Stimulated activated naive B cell treated with anti-CD40 and anti-IgM and Interleukin-4, amounts not matched to agents 10 μg/mL and 1 μg/mL and 100 μg/mL, for 72 hours (primary cell): ENCODE results near the gene EVX1.

Experiments
- ATAC-seq, 2 donors: fragments of 150-1000 bp; cut with Tn5 transposase; replicated peaks; 2 replicates each; pipeline ENCODE4 v1.10.0; 2021; ENCODE audit warnings: moderate library complexity in 1 of 2
- DNase-seq: peaks from one replicate; pipeline ENCODE4 v3.0.0; 2021
- H3K27ac Mint-ChIP-seq: one replicate; pipeline ENCODE4 v1.8.0; 2022; ENCODE audit warnings: mild to moderate bottlenecking, mixed read lengths
- H3K27me3 Mint-ChIP-seq, 2 donors: one replicate each; pipeline ENCODE4 v1.8.0; 2022; ENCODE audit warnings: mixed read lengths in 2 of 2
- H3K36me3 Mint-ChIP-seq, 2 donors: one replicate each; pipeline ENCODE4 v1.8.0; 2022; ENCODE audit warnings: mixed read lengths in 2 of 2, mild to moderate bottlenecking in 1 of 2
- H3K4me1 Mint-ChIP-seq, 2 donors: one replicate each; pipeline ENCODE4 v1.8.0; 2022; ENCODE audit warnings: mixed read lengths in 2 of 2, mild to moderate bottlenecking in 1 of 2
- H3K4me3 Mint-ChIP-seq, 2 donors: one replicate each; pipeline ENCODE4 v1.8.0; 2022; ENCODE audit warnings: mild to moderate bottlenecking in 2 of 2, mixed read lengths in 2 of 2, moderate library complexity in 1 of 2
- H3K9me3 Mint-ChIP-seq, 2 donors: one replicate each; pipeline ENCODE4 v1.8.0; 2022; ENCODE audit warnings: mixed read lengths in 2 of 2, mild to moderate bottlenecking in 1 of 2

EVX1 gene

GRCh38 chr7:27201580-27202017 lies 41.0 kb upstream of the EVX1 start:
- H3K27ac Mint-ChIP-seq = peak overlapping the region; percentile 9
- DNase-seq = no peak
- H3K27me3 Mint-ChIP-seq = peaks cover 87 to 91% of the 10 kb centered on the region in 2 donors
- ATAC-seq = no peak
- peak overlapping the region; percentile 88 to 89 for H3K4me3 Mint-ChIP-seq
- H3K9me3 Mint-ChIP-seq = no peaks in the 10 kb centered on the region
- peaks cover 0 to 5% of the 10 kb centered on the region in 2 donors for H3K36me3 Mint-ChIP-seq
- H3K4me1 Mint-ChIP-seq = peaks cover 42 to 60% of the 10 kb centered on the region in 2 donors

DNA sequence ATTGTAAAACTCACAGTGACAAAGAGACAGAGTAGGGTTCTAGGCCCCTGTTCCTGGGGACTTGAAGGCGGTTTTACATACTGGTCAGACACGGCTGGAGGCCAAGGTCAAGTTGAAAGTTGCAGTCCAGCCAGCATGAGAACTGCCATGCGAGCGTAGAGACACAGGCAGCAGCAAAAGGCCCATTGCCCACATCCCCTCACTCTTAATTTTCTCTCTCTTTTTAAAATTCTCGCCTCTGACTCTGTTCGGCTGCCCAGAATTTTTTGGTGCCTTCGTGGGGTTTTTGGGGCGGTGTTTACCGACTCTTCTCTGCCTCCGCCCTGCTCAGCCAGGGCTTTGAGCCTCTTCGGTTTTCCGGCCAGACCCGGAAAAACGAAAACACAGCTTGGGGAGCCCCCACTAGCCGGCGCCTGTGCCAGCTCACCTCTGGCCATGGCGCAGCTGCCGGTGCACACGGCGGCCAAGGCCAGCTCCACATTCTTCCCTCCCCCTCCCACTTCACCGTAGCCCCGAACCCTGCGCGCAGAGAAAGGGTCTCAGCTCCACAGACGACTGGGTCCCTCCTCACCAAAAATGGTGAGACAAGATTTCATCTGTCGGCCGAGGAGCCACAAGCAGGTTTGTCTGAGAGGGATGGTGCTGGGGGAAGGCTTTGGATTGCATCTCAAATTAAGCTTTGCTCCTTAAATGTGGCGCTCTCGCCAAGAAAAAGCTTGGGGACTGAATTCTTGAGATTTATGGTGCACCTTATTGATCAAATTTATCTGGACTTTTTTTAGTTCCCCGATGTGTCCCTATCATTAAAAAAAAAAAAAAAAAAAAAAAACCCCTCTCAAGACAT lies 40.4 kb upstream of the EVX1 start:
- Mint-ChIP-seq H3K36me3 (peaks cover 0 to 5% of the 10 kb centered on the region in 2 donors), H3K9me3 (no peaks in the 10 kb centered on the region), H3K27me3 (peaks cover 87 to 95% of the 10 kb centered on the region in 2 donors), H3K27ac (peak overlapping the region; percentile 9), H3K4me3 (peak overlapping the region in 1 of 2 donors; percentile 51), H3K4me1 (peaks cover 42 to 60% of the 10 kb centered on the region in 2 donors)
- DNase-seq (no peak), ATAC-seq (no peak)

- H3K9me3 Mint-ChIP-seq = no peaks in the 10 kb centered on the region
- H3K4me3 Mint-ChIP-seq = no peak overlapping the region
- H3K4me1 Mint-ChIP-seq = peaks cover 42 to 60% of the 10 kb centered on the region in 2 donors
- peaks cover 0 to 5% of the 10 kb centered on the region in 2 donors for H3K36me3 Mint-ChIP-seq
- H3K27ac Mint-ChIP-seq = no peak overlapping the region
- DNase-seq = no peak
- peaks cover 87 to 95% of the 10 kb centered on the region in 2 donors for H3K27me3 Mint-ChIP-seq
- ATAC-seq = no peak
Measured at GRCh38 chr7:27202862-27203134, 39.8 kb upstream of the EVX1 start.

GRCh38 chr7:27203365-27203953 lies 39.1 kb upstream of the EVX1 start:
- peaks cover 0 to 5% of the 10 kb centered on the region in 2 donors for H3K36me3 Mint-ChIP-seq
- peaks cover 87 to 95% of the 10 kb centered on the region in 2 donors for H3K27me3 Mint-ChIP-seq
- H3K9me3 Mint-ChIP-seq = no peaks in the 10 kb centered on the region
- H3K27ac Mint-ChIP-seq = no peak overlapping the region
- no peak overlapping the region for H3K4me3 Mint-ChIP-seq
- DNase-seq (no peak), ATAC-seq (no peak)
- H3K4me1 Mint-ChIP-seq = peaks cover 40 to 55% of the 10 kb centered on the region in 2 donors

- Mint-ChIP-seq H3K27me3 (peaks cover 87 to 95% of the 10 kb centered on the region in 2 donors), H3K9me3 (no peaks in the 10 kb centered on the region), H3K27ac (peak overlapping the region; percentile 33), H3K36me3 (peaks cover 0 to 5% of the 10 kb centered on the region in 2 donors), H3K4me1 (peaks cover 37 to 50% of the 10 kb centered on the region in 2 donors), H3K4me3 (no peak overlapping the region)
- DNase-seq = no peak
- ATAC-seq = no peak
Measured at GRCh38 chr7:27203964-27204594, 38.5 kb upstream of the EVX1 start.

- no peaks in the 10 kb centered on the region for H3K9me3 Mint-ChIP-seq
- no peak for DNase-seq
- peaks cover 0 to 2% of the 10 kb centered on the region in 2 donors for H3K36me3 Mint-ChIP-seq
- peaks cover 36 to 48% of the 10 kb centered on the region in 2 donors for H3K4me1 Mint-ChIP-seq
- H3K27me3 Mint-ChIP-seq = peaks cover 90 to 98% of the 10 kb centered on the region in 2 donors
- peak overlapping the region; percentile 57 for H3K27ac Mint-ChIP-seq
- no peak for ATAC-seq
- peak overlapping the region in 1 of 2 donors; percentile 30 for H3K4me3 Mint-ChIP-seq
Measured at GRCh38 chr7:27204851-27205322, 37.7 kb upstream of the EVX1 start.

DNA sequence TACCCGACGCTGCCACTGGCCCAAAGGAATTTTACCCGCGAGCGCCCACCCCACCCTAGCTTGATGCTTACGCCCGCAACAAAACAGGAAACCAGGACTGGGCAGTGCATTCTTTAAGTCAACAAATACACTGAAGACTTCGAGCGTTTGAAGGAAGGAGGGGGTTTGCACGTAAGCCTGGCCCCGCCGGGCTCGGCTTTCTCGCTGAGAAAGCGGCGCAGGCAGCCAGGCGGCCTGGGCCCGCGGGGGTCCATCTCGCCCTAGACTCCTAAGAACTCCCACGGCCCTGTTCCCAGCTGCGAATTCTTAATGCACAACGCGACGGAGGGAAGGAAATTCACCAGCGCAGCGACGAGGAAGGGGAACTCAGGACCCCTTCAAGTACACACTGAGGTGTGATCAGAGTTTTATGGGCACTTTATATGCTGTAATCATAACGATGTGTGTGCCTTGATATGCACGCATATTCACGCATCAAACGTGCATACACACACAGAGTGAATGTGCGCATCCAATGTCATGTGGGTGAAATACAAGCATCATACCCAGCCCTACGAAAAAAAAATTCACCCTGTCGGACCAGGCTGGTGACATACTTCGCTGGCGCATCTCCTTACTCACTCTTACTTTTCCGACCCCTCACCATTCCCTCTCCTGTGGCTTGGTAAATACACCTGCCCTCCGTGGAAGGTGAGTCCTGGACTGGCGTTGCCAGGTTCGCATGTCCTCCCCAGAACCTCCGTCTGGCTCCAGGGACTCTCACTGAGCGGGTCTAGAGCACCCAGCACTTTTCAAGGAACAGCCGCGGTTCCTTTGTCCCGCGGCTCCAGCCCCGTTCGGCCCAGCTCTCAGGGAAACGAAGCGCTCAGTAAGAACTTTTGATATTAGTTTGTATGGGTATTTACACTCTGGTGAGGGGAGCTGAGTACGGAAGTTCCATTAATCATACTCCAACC lies 37.0 kb upstream of the EVX1 start:
- DNase-seq = no peak
- Mint-ChIP-seq H3K27ac (peak overlapping the region; percentile 72), H3K9me3 (no peaks in the 10 kb centered on the region), H3K4me1 (peaks cover 37 to 48% of the 10 kb centered on the region in 2 donors), H3K36me3 (peaks cover 0 to 2% of the 10 kb centered on the region in 2 donors), H3K27me3 (peaks cover 90 to 98% of the 10 kb centered on the region in 2 donors), H3K4me3 (peak overlapping the region; percentile 22 to 48)
- no peak for ATAC-seq

GRCh38 chr7:27207348-27207985 lies 35.1 kb upstream of the EVX1 start:
- H3K4me1 Mint-ChIP-seq = peaks cover 25 to 32% of the 10 kb centered on the region in 2 donors
- DNase-seq = no peak
- ATAC-seq = no peak

DNA sequence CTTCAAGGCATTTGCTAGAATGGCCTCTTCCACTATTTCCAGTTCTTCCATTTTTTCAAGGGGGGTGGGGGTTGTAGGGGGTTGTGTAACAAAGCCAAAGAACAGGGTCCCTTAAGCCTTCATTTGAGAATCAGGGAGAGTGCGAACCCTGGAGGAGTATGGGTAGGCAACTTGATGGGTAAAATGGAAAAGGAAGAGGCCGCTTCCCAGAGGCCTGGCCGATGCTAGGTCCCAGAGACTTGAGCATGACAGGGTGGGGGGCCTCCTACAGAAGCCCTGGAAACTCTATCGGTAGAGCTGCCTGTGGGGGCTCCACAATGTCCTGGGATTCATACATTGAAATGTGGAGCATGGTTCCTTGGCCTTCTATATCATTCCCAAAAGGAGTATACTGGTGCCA lies 33.6 kb upstream of the EVX1 start:
- H3K4me1 Mint-ChIP-seq = peaks cover 26 to 36% of the 10 kb centered on the region in 2 donors
- DNase-seq = no peak
- peaks cover 0 to 2% of the 10 kb centered on the region in 2 donors for H3K36me3 Mint-ChIP-seq
- H3K27me3 Mint-ChIP-seq = peaks cover 82 to 98% of the 10 kb centered on the region in 2 donors
- ATAC-seq = no peak
- H3K9me3 Mint-ChIP-seq = no peaks in the 10 kb centered on the region
- H3K4me3 Mint-ChIP-seq = no peak overlapping the region
- no peak overlapping the region for H3K27ac Mint-ChIP-seq

More at GRCh38 chr7:27207348-27207985, 35.1 kb upstream of the EVX1 start:
- Mint-ChIP-seq H3K27ac (no peak overlapping the region), H3K27me3 (peaks cover 87 to 98% of the 10 kb centered on the region in 2 donors), H3K4me3 (no peak overlapping the region), H3K9me3 (no peaks in the 10 kb centered on the region), H3K36me3 (peaks cover 0 to 2% of the 10 kb centered on the region in 2 donors)

DNA sequence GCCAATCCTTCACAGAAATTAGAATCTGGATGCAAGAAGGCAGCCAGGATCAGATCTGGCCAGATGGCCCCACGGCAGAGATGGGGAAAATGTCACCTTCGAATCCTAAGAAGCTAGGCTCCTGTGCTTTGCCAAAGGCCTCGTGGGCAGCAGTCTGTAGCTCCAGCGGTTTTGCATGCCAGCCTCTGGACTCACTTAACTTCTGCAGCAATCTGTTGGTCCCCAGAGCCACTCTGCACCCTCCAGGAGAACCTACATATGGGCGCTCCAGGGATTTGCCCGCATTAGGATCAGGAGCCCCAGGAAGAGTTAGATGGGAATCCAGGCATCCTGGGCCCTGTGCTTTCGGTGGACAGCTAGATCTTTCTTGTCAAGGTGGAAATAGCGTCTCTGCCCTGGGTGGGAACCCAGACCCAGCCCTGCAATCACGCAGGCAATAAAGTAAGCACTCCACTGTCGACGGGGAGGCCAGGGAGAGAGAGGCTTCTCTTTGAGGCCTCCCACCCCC lies 32.6 kb upstream of the EVX1 start:
- ATAC-seq (no peak), DNase-seq (no peak)
- Mint-ChIP-seq H3K4me1 (peaks cover 19 to 30% of the 10 kb centered on the region in 2 donors), H3K9me3 (no peaks in the 10 kb centered on the region), H3K27me3 (peaks cover 79 to 98% of the 10 kb centered on the region in 2 donors), H3K36me3 (peaks cover 0 to 2% of the 10 kb centered on the region in 2 donors), H3K27ac (no peak overlapping the region), H3K4me3 (peak overlapping the region in 1 of 2 donors; percentile 74)

DNA sequence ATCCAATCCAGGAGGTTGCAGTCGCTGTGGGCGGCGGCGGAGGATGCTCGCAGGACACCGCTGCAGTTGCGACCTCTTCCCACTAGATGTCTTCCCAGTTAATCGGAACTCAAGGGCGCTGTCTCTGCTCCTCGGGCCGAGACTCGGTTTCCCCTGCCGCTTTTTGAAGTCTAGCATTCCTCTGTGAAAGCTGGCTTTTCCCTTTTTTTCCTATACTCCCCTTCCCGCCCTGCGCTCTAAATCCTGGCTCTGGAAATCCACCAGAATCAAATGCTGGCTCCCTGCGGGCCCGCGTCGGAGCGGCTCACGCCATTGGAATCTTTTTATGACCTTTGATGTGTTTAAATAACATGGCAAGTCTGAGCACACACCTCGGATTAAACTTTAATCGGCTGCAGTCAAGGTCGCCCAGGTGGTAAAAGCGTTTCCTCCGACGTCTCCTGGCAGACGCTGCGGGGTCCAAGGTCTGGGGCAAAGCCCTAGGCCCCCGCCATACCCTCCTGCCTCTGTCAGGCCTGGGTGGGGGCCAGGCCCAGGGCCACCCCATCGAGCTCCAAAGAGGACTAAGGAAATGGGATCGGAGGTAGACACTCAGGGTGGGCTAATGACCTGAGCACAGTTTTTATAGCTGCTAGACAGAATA lies 32.0 kb upstream of the EVX1 start:
- H3K4me1 Mint-ChIP-seq = peaks cover 16 to 24% of the 10 kb centered on the region in 2 donors
- H3K4me3 Mint-ChIP-seq = peak overlapping the region; percentile 44 to 74
- no peaks in the 10 kb centered on the region for H3K9me3 Mint-ChIP-seq
- H3K36me3 Mint-ChIP-seq = peaks cover 0 to 2% of the 10 kb centered on the region in 2 donors
- no peak for DNase-seq
- H3K27me3 Mint-ChIP-seq = peaks cover 81 to 98% of the 10 kb centered on the region in 2 donors
- ATAC-seq = peak; percentile 34 to 48
- H3K27ac Mint-ChIP-seq = no peak overlapping the region

DNA sequence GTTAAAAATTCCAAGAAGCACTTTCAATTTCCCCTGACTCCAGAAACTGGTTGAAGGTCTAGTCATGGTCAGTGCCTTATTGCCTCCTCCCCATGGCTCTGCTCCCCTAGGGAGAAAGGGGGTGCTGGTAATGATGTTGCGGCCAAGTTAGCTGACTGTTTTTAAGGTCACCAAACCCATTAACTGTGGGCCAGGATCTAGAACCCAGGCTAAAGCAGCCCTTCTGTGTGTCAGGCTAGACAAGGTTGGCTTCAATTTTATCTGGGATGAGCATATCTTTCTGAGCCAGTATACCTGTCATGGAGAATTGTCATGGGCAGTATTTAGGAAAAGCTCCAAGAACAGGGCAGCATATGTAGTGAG lies 31.5 kb upstream of the EVX1 start:
- no peaks in the 10 kb centered on the region for H3K36me3 Mint-ChIP-seq
- no peak overlapping the region for H3K27ac Mint-ChIP-seq
- no peak for ATAC-seq
- no peaks in the 10 kb centered on the region for H3K9me3 Mint-ChIP-seq
- no peak for DNase-seq
- H3K4me1 Mint-ChIP-seq = peaks cover 13 to 19% of the 10 kb centered on the region in 2 donors
- no peak overlapping the region for H3K4me3 Mint-ChIP-seq
- peaks cover 81 to 98% of the 10 kb centered on the region in 2 donors for H3K27me3 Mint-ChIP-seq
